Activated CD4-positive, alpha-beta T cell treated with anti-CD3 and anti-CD28 coated beads, Interleukin-2, amount 50 U/mL, for 48 hours (primary cell): Measurements from ENCODE around the gene HOXB5.

ENCODE experiments used
- DNase-seq, 2 experiments: peaks; one replicate each; pipeline ENCODE4 v3.0.0-alpha.2; 2020

The HOXB5 gene

GRCh38 chr17:48546924-48547807, 46.4 kb downstream of the HOXB5 start:
- DNase-seq, result no peak

GRCh38 chr17:48546137-48546923, 47.2 kb downstream of the HOXB5 start:
- DNase-seq, result no peak

GRCh38 chr17:48545539-48545938, 48.0 kb downstream of the HOXB5 start:
- DNase-seq, result no peak

GRCh38 chr17:48545022-48545375, 48.6 kb downstream of the HOXB5 start, which contains the start of gene HOXB2:
Gene HOXB2, minus strand, starts transcription at chr17:48545109. Its CDS starts 198 bp downstream, at chr17:48544911.
- DNase-seq, result no peak

- peak; percentile 42 to 59 for DNase-seq
Measured at GRCh38 chr17:48544349-48545021, 49.1 kb downstream of the HOXB5 start.

GRCh38 chr17:48543854-48544348, 49.7 kb downstream of the HOXB5 start:
- DNase-seq, result peak; percentile 53 to 66

- DNase-seq, result peak; percentile 50 to 69
Measured at GRCh38 chr17:48543107-48543853, 50.3 kb downstream of the HOXB5 start.

GRCh38 chr17:48542698-48543106, 50.9 kb downstream of the HOXB5 start:
- no peak for DNase-seq

- DNase-seq, result peak; percentile 33 to 46
Measured at GRCh38 chr17:48542114-48542656, 51.4 kb downstream of the HOXB5 start.

- DNase-seq, result peak; percentile 41 to 48
Measured at GRCh38 chr17:48541577-48542113, 51.9 kb downstream of the HOXB5 start.
